Tibial nerve (tissue), 4 donors: Measurements from ENCODE around the gene FOXF2.

ENCODE experiments used
- EP300 ChIP-seq, 2 donors: sonication (generic); formaldehyde crosslinking; IDR thresholded peaks; one replicate each; pipeline ENCODE4 v1.6.1; 2017; ENCODE audit warnings: antibody characterized with exemption in 2 of 2, mild to moderate bottlenecking in 1 of 2
- TF ChIP-seq, protein P1 (sequence below), 5 experiments: fragments of 200-600 bp in 3 of 5; fragments of 450-650 bp in 2 of 5; sonication (generic) in 3 of 5; IDR thresholded peaks; one replicate each; pipeline ENCODE4 v1.5.1; 2016 to 2019; ENCODE audit warnings: antibody characterized with exemption in 5 of 5, mild to moderate bottlenecking in 3 of 5, moderate library complexity in 2 of 5

DNA sequence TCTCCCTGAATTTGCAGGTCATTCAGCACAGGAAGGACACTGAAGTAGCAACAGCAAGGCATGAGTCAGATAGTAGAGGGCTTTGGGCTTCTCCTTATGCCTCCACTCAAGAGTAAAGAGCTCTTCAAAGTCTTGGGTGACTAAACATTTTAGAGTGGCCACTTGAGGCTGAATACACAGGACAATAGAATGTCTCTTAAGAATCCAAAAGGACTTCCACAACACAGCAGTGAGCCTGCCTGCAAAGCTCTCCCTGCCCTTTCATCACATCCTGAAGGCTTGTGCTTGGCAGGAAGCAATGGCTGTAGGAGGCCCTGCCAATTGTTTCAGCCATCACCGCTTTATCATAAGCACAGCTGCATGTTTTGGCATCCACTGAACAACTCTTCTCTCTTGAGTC lies 40.7 kb upstream of the FOXF2 start:
- TF ChIP-seq, protein P1, sequence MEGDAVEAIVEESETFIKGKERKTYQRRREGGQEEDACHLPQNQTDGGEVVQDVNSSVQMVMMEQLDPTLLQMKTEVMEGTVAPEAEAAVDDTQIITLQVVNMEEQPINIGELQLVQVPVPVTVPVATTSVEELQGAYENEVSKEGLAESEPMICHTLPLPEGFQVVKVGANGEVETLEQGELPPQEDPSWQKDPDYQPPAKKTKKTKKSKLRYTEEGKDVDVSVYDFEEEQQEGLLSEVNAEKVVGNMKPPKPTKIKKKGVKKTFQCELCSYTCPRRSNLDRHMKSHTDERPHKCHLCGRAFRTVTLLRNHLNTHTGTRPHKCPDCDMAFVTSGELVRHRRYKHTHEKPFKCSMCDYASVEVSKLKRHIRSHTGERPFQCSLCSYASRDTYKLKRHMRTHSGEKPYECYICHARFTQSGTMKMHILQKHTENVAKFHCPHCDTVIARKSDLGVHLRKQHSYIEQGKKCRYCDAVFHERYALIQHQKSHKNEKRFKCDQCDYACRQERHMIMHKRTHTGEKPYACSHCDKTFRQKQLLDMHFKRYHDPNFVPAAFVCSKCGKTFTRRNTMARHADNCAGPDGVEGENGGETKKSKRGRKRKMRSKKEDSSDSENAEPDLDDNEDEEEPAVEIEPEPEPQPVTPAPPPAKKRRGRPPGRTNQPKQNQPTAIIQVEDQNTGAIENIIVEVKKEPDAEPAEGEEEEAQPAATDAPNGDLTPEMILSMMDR (IDR thresholded peaks at IDR 0.05) = no peak
- no peak for TF ChIP-seq EP300 (IDR thresholded peaks at IDR 0.05)
